GM12878 (cell line): ENCODE results near the gene GDA. TPM values are rescaled to one million over a fixed set of nuclear protein-coding genes. Genes with fewer than 3 reads are reported as not detected.

ENCODE experiments used
- ATAC-seq: fragments of 200-7000 bp; cut with Tn5 transposase; 3 replicates; pipeline ENCODE4 v1.9.1; 2020; ENCODE audit warnings: mild to moderate bottlenecking, moderate library complexity
- BruUV-seq: library from RNA; stranded (reverse); fragments of 400-500 nt; replicated peaks from 2 replicates; lab custom pipeline; 2021; lab: Mats Ljungman, UMichigan
- CTCF ChIA-PET: fragments of 300-600 bp; sonication (Branson Sonifier 250); formaldehyde crosslinking; extraction: SDS; loops from one replicate; lab custom pipeline; 2021; ENCODE audit warnings: inconsistent platforms; lab: Yijun Ruan, JAX
- POLR2A ChIA-PET: fragments of 350-600 bp; formaldehyde crosslinking; extraction: SDS; loops from one replicate; lab custom pipeline; 2021; ENCODE audit warnings: inconsistent platforms; lab: Charles Lee
- RAD21 ChIA-PET: fragments of 300-600 bp; sonication (Branson Sonifier 250); formaldehyde crosslinking; loops from one replicate; lab custom pipeline; 2023; ENCODE audit warnings: antibody characterized with exemption; ENCODE audit not compliant: unreplicated experiment; lab: Charles Lee
- SMC1A ChIA-PET: fragments of 300-600 bp; sonication (Branson Sonifier 250); formaldehyde crosslinking; loops from one replicate; lab custom pipeline; 2023; ENCODE audit not compliant: unreplicated experiment, uncharacterized antibody; lab: Charles Lee
- DNase-seq: peaks from one replicate; pipeline ENCODE4 v3.0.0-alpha.2; 2011; ENCODE audit warnings: low read depth, low spot score
- FAIRE-seq: peaks from 3 replicates; lab custom pipeline; 2011; peaks lifted over from hg19 to GRCh38; lab: Jason Lieb, UNC
- H2AFZ ChIP-seq: 2 replicates; pipeline ENCODE4 v1.6.0; 2011; ENCODE audit warnings: low read depth, low read length, control low read depth; ENCODE audit not compliant: control insufficient read depth
- H3K27ac ChIP-seq: 2 replicates; pipeline ENCODE4 v1.5.1; 2011; ENCODE audit warnings: control low read depth; ENCODE audit not compliant: control insufficient read depth, insufficient read depth
- H3K27me3 ChIP-seq, 2 experiments: replicated peaks in 1 of 2; 2 replicates each; pipeline versions ENCODE4 v1.6.0 to v1.6.1; 2011; ENCODE audit warnings: low read length in 1 of 2; ENCODE audit not compliant: control insufficient read depth in 2 of 2, insufficient read depth in 2 of 2
- H3K36me3 ChIP-seq, 2 experiments: 2 replicates each; pipeline ENCODE4 v1.5.1; 2011; ENCODE audit warnings: low read length in 1 of 2; ENCODE audit not compliant: control insufficient read depth in 2 of 2, insufficient read depth in 2 of 2
- H3K4me1 ChIP-seq: 2 replicates; pipeline ENCODE4 v1.6.1; 2011; ENCODE audit warnings: mild to moderate bottlenecking, low read length, moderate library complexity, mixed read lengths; ENCODE audit not compliant: control insufficient read depth, insufficient read depth
- H3K4me2 ChIP-seq: 2 replicates; pipeline ENCODE4 v1.6.0; 2011; ENCODE audit warnings: control low read depth; ENCODE audit not compliant: control insufficient read depth, insufficient read depth
- H3K4me3 ChIP-seq: fragments of 200-600 bp; sonication (generic); 2 replicates; pipeline ENCODE4 v1.5.1; 2016
- H3K79me2 ChIP-seq: 2 replicates; pipeline ENCODE4 v1.6.0; 2011; ENCODE audit warnings: low read length; ENCODE audit not compliant: control insufficient read depth, insufficient read depth
- H3K9ac ChIP-seq: 2 replicates; pipeline ENCODE4 v1.8.0; 2011; ENCODE audit warnings: low read length, control low read depth, mixed read lengths; ENCODE audit not compliant: control insufficient read depth, insufficient read depth
- H3K9me3 ChIP-seq: replicated peaks from 3 replicates; pipeline ENCODE4 v1.5.1; 2011; ENCODE audit warnings: mild to moderate bottlenecking, low read length; ENCODE audit not compliant: control insufficient read depth, insufficient read depth
- H4K20me1 ChIP-seq: 2 replicates; pipeline ENCODE4 v1.6.0; 2011; ENCODE audit not compliant: control insufficient read depth, insufficient read depth
- CHD2 ChIP-seq: IDR thresholded peaks from 2 replicates; pipeline ENCODE4 v1.6.1; 2011; ENCODE audit warnings: low read depth, low read length, improper control_type of control experiment, borderline replicate concordance
- EZH2 ChIP-seq: IDR thresholded peaks from 2 replicates; pipeline ENCODE4 v1.6.1; 2012; ENCODE audit warnings: low read depth, mild to moderate bottlenecking, control low read depth, inconsistent platforms, low read length, borderline replicate concordance; ENCODE audit not compliant: control insufficient read depth
- FOXM1 ChIP-seq: IDR thresholded peaks from 2 replicates; pipeline ENCODE4 v1.6.1; 2012; ENCODE audit warnings: low read depth, mild to moderate bottlenecking, inconsistent platforms, low read length, moderate library complexity
- GATAD2B ChIP-seq: fragments of 450-650 bp; conservative IDR thresholded peaks from 2 replicates; pipeline ENCODE4 v1.6.1; 2017; ENCODE audit warnings: low read depth, mild to moderate bottlenecking, moderate library complexity
- NR2C1 ChIP-seq: fragments of 450-650 bp; IDR thresholded peaks from 2 replicates; pipeline ENCODE4 v1.6.1; 2017; ENCODE audit warnings: antibody characterized with exemption, mild to moderate bottlenecking, moderate library complexity
- NRF1 ChIP-seq: conservative IDR thresholded peaks from 2 replicates; pipeline ENCODE4 v1.6.1; 2011; ENCODE audit warnings: mild to moderate bottlenecking, low read depth, low read length, improper control_type of control experiment
- POU2F2 ChIP-seq: IDR thresholded peaks from 3 replicates; pipeline ENCODE4 v1.6.1; 2011; ENCODE audit warnings: low read depth, mild to moderate bottlenecking, low read length, borderline replicate concordance
- SMAD1 ChIP-seq: fragments of 450-650 bp; IDR thresholded peaks from 2 replicates; pipeline ENCODE4 v1.6.1; 2018; ENCODE audit warnings: mild to moderate bottlenecking, low read depth; ENCODE audit not compliant: partially characterized antibody
- SREBF1 ChIP-seq: IDR thresholded peaks from 2 replicates; pipeline ENCODE4 v1.6.1; 2012; ENCODE audit warnings: mild to moderate bottlenecking, low read length
- SUZ12 ChIP-seq: fragments of 200-600 bp; sonication (generic); IDR thresholded peaks from one replicate; pipeline ENCODE4 v1.6.1; 2018; ENCODE audit warnings: antibody characterized with exemption, mild to moderate bottlenecking; ENCODE audit not compliant: unreplicated experiment
- ZBED1 ChIP-seq: IDR thresholded peaks from 2 replicates; pipeline ENCODE4 v1.6.1; 2016; ENCODE audit warnings: borderline replicate concordance
- ZBTB33 ChIP-seq: fragments of 450-650 bp; IDR thresholded peaks from 2 replicates; pipeline ENCODE4 v1.6.1; 2017; ENCODE audit warnings: mild to moderate bottlenecking
- WGBS: methylation state at CpG from one replicate; pipeline ENCODE4 v1.1.6; 2016; ENCODE audit warnings: low lambda C conversion rate; ENCODE audit not compliant: insufficient replicate concordance, insufficient coverage; ENCODE audit errors: missing lambda C conversion rate; 5-methylcytosine and 5-hydroxymethylcytosine counted together
- in situ Hi-C: fragments of 300-500 bp; cut with MboI; formaldehyde crosslinking; loops from 9 replicates; pipeline ENCODE4 v1.14.3; 2018; ENCODE audit warnings: mixed read lengths
- intact Hi-C: fragments of 100-400 bp; cut with micrococcal nuclease; formaldehyde crosslinking; loops from one replicate; pipeline ENCODE4 v1.14.2; 2022; ENCODE audit not compliant: unreplicated experiment
- polyA plus RNA-seq, 11 experiments: library from polyadenylated mRNA; depleted of rRNA in 4 of 11; unstranded in 6 of 11; stranded (reverse) in 5 of 11; fragments of >200 nt; fragmentation: Nextera tagmentation in 4 of 11; fragmentation: Illumina TruSeq in 1 of 11; extraction: Ambion mirVana in 4 of 11; extraction: Trizol in 1 of 11; gene quantifications; 1 replicate in 1 of 11; 2 replicates in 10 of 11; pipeline versions ENCODE4 v1.2.1 to v1.2.3, GENCODE V29; 2011 to 2016; ENCODE audit warnings: inconsistent platforms in 2 of 11, missing spikeins in 2 of 11, low read depth in 1 of 11
- total RNA-seq, 4 experiments: library from RNA; depleted of rRNA in 3 of 4; stranded (reverse); fragments of >200 nt in 3 of 4; fragmentation: Illumina TruSeq in 1 of 4; extraction: Trizol in 1 of 4; gene quantifications; 2 replicates each; pipeline versions ENCODE4 v1.2.1 to v1.2.3, GENCODE V29; 2013 to 2021
- TF ChIP-seq, protein P1 (sequence below): IDR thresholded peaks from 2 replicates; pipeline ENCODE4 v1.6.1; 2011; ENCODE audit warnings: low read depth, mild to moderate bottlenecking, low read length, moderate library complexity, borderline replicate concordance; ENCODE audit errors: extremely low read depth
- TF ChIP-seq, protein P2 (sequence below): fragments of 450-650 bp; conservative IDR thresholded peaks from 2 replicates; pipeline ENCODE4 v1.6.1; 2017; ENCODE audit warnings: mild to moderate bottlenecking, moderate library complexity
- TF ChIP-seq, protein P3 (sequence below): fragments of 450-650 bp; formaldehyde crosslinking; IDR thresholded peaks from 2 replicates; pipeline ENCODE4 v1.4.0; 2022; ENCODE audit warnings: mild to moderate bottlenecking, moderate library complexity

Gene GDA
- total and polyA plus RNA-seq, 10 of the 15 experiments (the other 5 are each of a cell fraction or from before 2014, with no cell fraction given) = 0.19 to 17.9 (median 0.48) TPM; not detected in 2

- no peaks in the 10 kb centered on the region for H3K36me3 ChIP-seq
- no peak for FAIRE-seq
- no peak overlapping the region for H3K9ac ChIP-seq
- no peaks in the 10 kb centered on the region for H3K4me1 ChIP-seq
- no peaks in the 10 kb centered on the region for H4K20me1 ChIP-seq
- no peak overlapping the region for H3K4me2 ChIP-seq
- no TSS peak for BruUV-seq
- in situ Hi-C loops (no loop called here), intact Hi-C loops (no loop called here)
- H3K9me3 ChIP-seq = no peaks in the 10 kb centered on the region; the same call in 2 of the 3 replicates
- RAD21 ChIA-PET = no interaction called here
- H2AFZ ChIP-seq = no peak overlapping the region
- DNase-seq = no peak
- SMC1A ChIA-PET = interaction anchor here (0.6 to 1.5 kb wide), 3 partner anchors 11 to 329 kb away, joined by 3 to 8 read pairs (median 4); no protein-coding TSS in a partner anchor
- H3K27ac ChIP-seq = no peak overlapping the region
- POLR2A ChIA-PET = interaction anchor here (0.7 kb wide), 1 partner anchor 57 kb away, joined by 4 read pairs; no protein-coding TSS in a partner anchor
- no peaks in the 10 kb centered on the region for H3K27me3 ChIP-seq
- WGBS = 33% methylated on average over 4 of the region's 4 CpGs
- CTCF ChIA-PET = interaction anchor here (0.7 to 1.3 kb wide), 6 partner anchors 9 to 298 kb away, joined by 3 to 5 read pairs (median 3); no protein-coding TSS in a partner anchor
- H3K79me2 ChIP-seq = no peaks in the 10 kb centered on the region
- ATAC-seq = no peak
- no peak overlapping the region for H3K4me3 ChIP-seq
- TF ChIP-seq, protein P1, sequence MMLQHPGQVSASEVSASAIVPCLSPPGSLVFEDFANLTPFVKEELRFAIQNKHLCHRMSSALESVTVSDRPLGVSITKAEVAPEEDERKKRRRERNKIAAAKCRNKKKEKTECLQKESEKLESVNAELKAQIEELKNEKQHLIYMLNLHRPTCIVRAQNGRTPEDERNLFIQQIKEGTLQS = no peak
- TF ChIP-seq, protein P2, sequence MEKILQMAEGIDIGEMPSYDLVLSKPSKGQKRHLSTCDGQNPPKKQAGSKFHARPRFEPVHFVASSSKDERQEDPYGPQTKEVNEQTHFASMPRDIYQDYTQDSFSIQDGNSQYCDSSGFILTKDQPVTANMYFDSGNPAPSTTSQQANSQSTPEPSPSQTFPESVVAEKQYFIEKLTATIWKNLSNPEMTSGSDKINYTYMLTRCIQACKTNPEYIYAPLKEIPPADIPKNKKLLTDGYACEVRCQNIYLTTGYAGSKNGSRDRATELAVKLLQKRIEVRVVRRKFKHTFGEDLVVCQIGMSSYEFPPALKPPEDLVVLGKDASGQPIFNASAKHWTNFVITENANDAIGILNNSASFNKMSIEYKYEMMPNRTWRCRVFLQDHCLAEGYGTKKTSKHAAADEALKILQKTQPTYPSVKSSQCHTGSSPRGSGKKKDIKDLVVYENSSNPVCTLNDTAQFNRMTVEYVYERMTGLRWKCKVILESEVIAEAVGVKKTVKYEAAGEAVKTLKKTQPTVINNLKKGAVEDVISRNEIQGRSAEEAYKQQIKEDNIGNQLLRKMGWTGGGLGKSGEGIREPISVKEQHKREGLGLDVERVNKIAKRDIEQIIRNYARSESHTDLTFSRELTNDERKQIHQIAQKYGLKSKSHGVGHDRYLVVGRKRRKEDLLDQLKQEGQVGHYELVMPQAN = no peak
- TF ChIP-seq SREBF1 (no peak), NR2C1 (no peak), SUZ12 (no peak), EZH2 (no peak), ZBTB33 (no peak), GATAD2B (no peak), ZBED1 (no peak), CHD2 (no peak), POU2F2 (no peak), FOXM1 (no peak), SMAD1 (no peak), NRF1 (no peak)
- TF ChIP-seq, protein P3, sequence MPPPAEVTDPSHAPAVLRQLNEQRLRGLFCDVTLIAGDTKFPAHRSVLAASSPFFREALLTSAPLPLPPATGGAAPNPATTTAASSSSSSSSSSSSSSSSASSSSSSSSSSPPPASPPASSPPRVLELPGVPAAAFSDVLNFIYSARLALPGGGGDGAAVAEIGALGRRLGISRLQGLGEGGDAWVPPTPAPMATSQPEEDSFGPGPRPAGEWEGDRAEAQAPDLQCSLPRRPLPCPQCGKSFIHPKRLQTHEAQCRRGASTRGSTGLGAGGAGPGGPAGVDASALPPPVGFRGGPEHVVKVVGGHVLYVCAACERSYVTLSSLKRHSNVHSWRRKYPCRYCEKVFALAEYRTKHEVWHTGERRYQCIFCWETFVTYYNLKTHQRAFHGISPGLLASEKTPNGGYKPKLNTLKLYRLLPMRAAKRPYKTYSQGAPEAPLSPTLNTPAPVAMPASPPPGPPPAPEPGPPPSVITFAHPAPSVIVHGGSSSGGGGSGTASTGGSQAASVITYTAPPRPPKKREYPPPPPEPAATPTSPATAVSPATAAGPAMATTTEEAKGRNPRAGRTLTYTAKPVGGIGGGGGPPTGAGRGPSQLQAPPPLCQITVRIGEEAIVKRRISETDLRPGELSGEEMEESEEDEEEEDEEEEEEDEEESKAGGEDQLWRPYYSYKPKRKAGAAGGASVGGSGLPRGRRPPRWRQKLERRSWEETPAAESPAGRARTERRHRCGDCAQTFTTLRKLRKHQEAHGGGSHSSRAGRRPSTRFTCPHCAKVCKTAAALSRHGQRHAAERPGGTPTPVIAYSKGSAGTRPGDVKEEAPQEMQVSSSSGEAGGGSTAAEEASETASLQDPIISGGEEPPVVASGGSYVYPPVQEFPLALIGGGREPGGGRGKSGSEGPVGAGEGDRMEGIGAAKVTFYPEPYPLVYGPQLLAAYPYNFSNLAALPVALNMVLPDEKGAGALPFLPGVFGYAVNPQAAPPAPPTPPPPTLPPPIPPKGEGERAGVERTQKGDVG = no peak
These were observed 64.7 kb downstream of the GDA start for GRCh38 chr9:72213906-72214305.
